ENCODE data around the gene STN1.

Gene STN1

GRCh38 chr10:103918053-103918846 lies at the start of gene STN1:
STN1 (minus strand) TSS chr10:103918184; CDS start chr10:103917594, 590 bp downstream.
- H3K4me3 ChIP-seq (ENCODE audit: control insufficient read depth, low read depth, low read length): peak within 1 kb of the TSS; percentile 46
- TF ChIP-seq CTCF (IDR thresholded peaks at IDR 0.05; ENCODE audit: control insufficient read depth, insufficient read depth, low read depth, low read length, missing control alignments): no peak
- DNase-seq (ENCODE audit: low read depth): peak; percentile 83

- TF ChIP-seq CTCF (IDR thresholded peaks at IDR 0.05; ENCODE audit: control insufficient read depth, insufficient read depth, low read depth, low read length, missing control alignments): no peak
- H3K4me3 ChIP-seq (ENCODE audit: control insufficient read depth, low read depth, low read length): peak overlapping the region; percentile 81
- no peak for DNase-seq (ENCODE audit: low read depth)
These were observed 49.6 kb upstream of the STN1 start for GRCh38 chr10:103967448-103968071.

GRCh38 chr10:103966671-103967447 lies 48.9 kb upstream of the STN1 start, which contains the start of gene SLK:
SLK (plus strand) TSS chr10:103967140; CDS start chr10:103967746, 606 bp downstream.
- DNase-seq (ENCODE audit: low read depth): peak; percentile 23
- H3K4me3 ChIP-seq (ENCODE audit: control insufficient read depth, low read depth, low read length): peak within 1 kb of the TSS; percentile 81
- TF ChIP-seq CTCF (IDR thresholded peaks at IDR 0.05; ENCODE audit: control insufficient read depth, insufficient read depth, low read depth, low read length, missing control alignments): no peak

GRCh38 chr10:103960103-103960502 lies 42.1 kb upstream of the STN1 start:
- DNase-seq (ENCODE audit: low read depth): no peak
- TF ChIP-seq CTCF (IDR thresholded peaks at IDR 0.05; ENCODE audit: control insufficient read depth, insufficient read depth, low read depth, low read length, missing control alignments): no peak
- H3K4me3 ChIP-seq (ENCODE audit: control insufficient read depth, low read depth, low read length): no peak overlapping the region

- TF ChIP-seq CTCF (IDR thresholded peaks at IDR 0.05; ENCODE audit: control insufficient read depth, insufficient read depth, low read depth, low read length, missing control alignments): no peak
- no peak overlapping the region for H3K4me3 ChIP-seq (ENCODE audit: control insufficient read depth, low read depth, low read length)
- DNase-seq (ENCODE audit: low read depth): no peak
These were observed 41.0 kb upstream of the STN1 start for GRCh38 chr10:103958996-103959395.

GRCh38 chr10:103954543-103954942 lies 36.6 kb upstream of the STN1 start:
- H3K4me3 ChIP-seq (ENCODE audit: control insufficient read depth, low read depth, low read length): no peak overlapping the region
- TF ChIP-seq CTCF (IDR thresholded peaks at IDR 0.05; ENCODE audit: control insufficient read depth, insufficient read depth, low read depth, low read length, missing control alignments): no peak
- no peak for DNase-seq (ENCODE audit: low read depth)
